ENCODE results near the gene SPRR2G.
"Not testable (repeated sequence)": the region's sequence is repeated elsewhere in the genome, so short reads cannot be mapped to it uniquely, and the experiment has no call there.

SPRR2G gene

DNA sequence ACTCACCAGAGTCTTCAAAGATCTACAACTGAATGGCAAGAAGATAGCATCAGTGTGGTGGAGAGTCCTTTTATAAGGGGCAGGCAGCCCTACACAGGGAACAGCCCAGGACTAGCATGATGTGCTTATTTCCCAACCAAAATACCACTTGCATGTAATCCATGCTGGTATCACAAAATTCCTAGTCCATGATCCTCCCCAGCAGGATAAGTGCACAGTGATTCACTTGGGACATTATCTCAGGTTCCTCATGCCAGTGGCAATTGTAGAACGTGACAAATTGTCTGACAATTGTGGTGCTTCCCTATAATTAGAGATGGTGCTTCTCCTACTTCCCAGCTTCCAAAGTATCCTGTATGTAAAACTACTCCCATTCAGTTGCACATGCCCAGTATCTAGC lies at the start of gene SPRR2G:
Gene SPRR2G (minus strand): TSS at position 45 of the 400 bp plus-strand sequence. CDS start 780 bp downstream, outside the sequence.
- DNase-seq (ENCODE audit: low spot score) = no peak
- TF ChIP-seq, protein P1, sequence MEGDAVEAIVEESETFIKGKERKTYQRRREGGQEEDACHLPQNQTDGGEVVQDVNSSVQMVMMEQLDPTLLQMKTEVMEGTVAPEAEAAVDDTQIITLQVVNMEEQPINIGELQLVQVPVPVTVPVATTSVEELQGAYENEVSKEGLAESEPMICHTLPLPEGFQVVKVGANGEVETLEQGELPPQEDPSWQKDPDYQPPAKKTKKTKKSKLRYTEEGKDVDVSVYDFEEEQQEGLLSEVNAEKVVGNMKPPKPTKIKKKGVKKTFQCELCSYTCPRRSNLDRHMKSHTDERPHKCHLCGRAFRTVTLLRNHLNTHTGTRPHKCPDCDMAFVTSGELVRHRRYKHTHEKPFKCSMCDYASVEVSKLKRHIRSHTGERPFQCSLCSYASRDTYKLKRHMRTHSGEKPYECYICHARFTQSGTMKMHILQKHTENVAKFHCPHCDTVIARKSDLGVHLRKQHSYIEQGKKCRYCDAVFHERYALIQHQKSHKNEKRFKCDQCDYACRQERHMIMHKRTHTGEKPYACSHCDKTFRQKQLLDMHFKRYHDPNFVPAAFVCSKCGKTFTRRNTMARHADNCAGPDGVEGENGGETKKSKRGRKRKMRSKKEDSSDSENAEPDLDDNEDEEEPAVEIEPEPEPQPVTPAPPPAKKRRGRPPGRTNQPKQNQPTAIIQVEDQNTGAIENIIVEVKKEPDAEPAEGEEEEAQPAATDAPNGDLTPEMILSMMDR (IDR thresholded peaks at IDR 0.05; ENCODE audit: extremely low read depth, missing control alignments) = no peak

DNA sequence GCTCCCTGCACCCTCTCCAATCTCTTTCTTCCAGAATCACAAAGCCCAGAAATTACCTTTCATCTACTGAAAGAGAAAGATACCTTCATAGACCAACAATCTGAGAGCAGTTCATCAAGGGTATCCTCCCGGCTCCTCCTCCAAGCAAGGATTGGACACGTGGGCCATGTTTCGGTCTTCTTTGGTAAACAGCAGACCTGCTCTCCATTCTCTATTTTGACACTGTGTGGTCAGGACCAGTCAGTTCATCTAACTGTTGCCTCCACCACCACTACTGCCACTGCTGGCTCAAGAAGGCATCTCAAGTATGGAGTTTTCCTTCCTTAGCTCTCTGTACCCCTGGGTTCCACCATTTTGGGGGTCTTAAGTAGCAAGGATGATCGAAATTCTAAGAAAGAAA lies 44.5 kb upstream of the SPRR2G start:
- no peak for DNase-seq (ENCODE audit: low spot score)
- TF ChIP-seq, protein P1 (IDR thresholded peaks at IDR 0.05; ENCODE audit: extremely low read depth, missing control alignments) = no peak

DNA sequence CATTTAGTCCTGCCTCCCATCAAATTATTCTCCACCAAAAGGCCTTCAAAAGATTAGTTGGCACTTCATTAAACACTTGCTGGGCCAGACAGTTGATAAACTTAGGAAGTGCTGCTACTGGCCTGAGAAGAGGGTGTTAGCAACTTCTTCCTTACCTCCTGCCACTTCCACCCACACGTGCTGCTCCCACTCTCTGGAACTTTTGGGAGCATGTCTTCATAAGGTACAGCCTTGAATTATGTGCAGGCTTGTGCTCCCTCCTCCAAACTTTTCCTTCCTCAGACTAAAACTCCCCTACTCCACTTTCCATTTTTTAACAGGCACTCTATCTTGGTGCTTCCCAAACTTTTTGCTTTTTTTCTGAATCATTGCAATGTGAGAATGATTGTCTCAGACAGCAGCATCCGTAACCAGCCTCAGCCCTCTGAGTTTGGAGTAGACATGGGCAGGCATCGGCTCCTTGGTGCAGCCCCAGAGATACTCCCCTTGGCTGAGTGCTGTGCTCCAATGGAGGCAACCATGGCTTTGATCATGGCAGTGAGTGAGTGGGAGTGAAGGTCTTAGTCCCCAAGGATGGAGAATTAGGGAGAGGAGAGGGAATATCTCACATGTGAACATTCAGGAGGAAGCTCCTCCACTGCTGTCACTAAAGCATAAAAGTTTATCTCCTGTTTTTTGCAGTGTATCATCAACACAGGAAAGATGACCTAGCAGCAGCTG lies 43.8 kb upstream of the SPRR2G start:
- TF ChIP-seq, protein P1 (IDR thresholded peaks at IDR 0.05; ENCODE audit: extremely low read depth, missing control alignments) = no peak
- DNase-seq (ENCODE audit: low spot score) = no peak

DNA sequence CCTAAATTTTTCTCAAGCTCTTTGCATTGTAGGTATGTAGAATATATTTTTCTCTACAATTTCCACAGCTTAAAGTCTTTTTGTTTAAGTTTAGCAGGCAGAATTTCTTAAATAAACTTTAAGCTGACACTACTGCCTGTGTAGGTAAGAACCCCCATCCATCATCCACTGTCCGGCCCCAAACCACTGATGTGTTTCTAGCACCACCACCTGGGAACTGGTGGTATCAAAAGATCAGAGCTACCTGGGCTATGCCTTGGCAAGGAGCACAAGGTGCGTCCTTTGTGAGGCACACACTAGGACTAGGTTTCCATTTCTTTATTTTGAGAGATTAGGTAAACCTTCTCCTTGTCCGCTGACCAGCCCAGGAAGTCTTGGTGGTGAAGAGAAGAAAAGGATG lies 42.0 kb upstream of the SPRR2G start:
- peak; percentile 32 for DNase-seq (ENCODE audit: low spot score)
- TF ChIP-seq, protein P1 (IDR thresholded peaks at IDR 0.05; ENCODE audit: extremely low read depth, missing control alignments) = peak; percentile 31

DNA sequence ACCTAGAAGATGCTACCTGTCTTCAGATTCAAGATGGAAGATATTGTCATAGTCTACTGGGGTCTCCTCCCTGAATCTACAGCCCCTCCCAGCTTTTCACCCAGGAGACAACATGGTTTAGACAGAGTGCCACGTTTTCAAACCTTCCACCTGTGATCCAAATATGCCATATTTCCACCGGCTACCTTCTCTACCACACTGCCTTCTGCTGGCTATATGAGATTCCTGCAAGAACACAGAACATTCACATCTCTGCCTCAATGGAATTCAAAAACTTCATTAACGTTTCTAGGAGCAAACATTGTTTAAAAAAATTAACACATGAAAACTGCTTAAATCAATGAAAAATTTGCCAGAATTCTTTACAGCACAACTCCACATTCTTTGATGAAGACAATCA lies 39.7 kb upstream of the SPRR2G start:
- TF ChIP-seq, protein P1 (IDR thresholded peaks at IDR 0.05; ENCODE audit: extremely low read depth, missing control alignments) = peak; percentile 11
- peak; percentile 8 for DNase-seq (ENCODE audit: low spot score)

DNA sequence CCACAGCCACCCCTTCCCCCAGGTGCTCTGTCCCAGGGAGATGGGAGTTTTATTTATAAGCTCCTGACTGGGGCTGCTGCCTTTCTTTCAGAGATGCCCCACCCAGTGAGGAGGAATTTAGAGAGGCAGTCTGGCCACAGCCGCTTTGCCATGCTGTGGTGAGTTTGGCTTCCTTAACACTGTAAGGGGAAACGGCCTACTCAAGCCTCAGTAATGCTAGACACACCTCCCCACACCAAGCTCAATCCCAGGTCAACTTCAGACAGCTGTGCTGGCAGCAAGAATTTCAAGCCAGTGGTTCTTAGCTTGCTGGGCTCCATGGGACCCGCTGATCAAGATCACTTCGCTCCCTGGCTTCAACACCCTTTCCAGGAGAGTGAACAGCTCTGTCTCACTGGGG lies 37.6 kb upstream of the SPRR2G start:
- not testable (repeated sequence) for DNase-seq (ENCODE audit: low spot score)

DNA sequence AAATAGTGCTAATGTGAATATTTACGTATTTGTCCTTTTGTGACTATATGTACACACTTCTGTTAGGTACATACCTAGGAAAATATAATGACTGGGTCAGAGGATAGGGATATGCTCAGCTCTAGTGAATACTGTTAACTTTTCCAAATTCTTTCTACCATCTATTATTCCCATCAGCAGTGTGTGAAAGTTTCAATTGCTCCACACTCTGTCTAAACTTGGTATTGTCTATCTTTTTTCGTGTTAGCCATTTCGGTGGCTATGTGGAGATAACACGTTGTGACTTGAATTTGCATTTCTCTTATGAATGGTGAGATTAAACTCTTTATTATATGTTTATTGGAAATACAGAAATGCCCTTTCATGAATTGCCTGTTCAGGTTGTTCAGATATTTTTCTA lies 29.9 kb upstream of the SPRR2G start:
- TF ChIP-seq, protein P1 (IDR thresholded peaks at IDR 0.05; ENCODE audit: extremely low read depth, missing control alignments) = no peak
- no peak for DNase-seq (ENCODE audit: low spot score)

DNA sequence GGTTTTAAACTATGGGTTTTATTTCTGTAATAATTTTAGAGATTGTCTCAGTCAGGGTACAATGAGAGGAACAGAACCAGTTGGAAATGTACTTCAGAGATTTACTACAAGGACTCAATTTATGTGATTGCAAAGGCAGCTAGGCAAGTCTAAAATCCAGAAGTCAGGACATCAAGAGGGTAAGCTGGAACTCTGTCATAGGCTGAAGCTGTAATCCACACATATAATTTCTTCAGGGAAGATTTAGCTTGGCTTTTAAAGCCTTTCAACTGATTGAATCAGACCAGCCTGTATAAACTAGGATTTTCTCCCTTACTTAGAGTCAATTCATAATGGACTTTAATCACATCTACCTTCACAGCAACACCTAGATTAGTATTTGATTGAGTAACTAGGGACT lies 28.2 kb upstream of the SPRR2G start:
- DNase-seq (ENCODE audit: low spot score) = no peak

More for the DNA sequence above, 28.2 kb upstream of the SPRR2G start:
- TF ChIP-seq, protein P1 (IDR thresholded peaks at IDR 0.05; ENCODE audit: extremely low read depth, missing control alignments) = no peak
